NCI-H226 (cell line): ENCODE results near the gene BROX.

Source experiments
- DNase-seq: peaks from one replicate; pipeline ENCODE4 v3.0.0-alpha.2; 2015

Gene BROX

DNA sequence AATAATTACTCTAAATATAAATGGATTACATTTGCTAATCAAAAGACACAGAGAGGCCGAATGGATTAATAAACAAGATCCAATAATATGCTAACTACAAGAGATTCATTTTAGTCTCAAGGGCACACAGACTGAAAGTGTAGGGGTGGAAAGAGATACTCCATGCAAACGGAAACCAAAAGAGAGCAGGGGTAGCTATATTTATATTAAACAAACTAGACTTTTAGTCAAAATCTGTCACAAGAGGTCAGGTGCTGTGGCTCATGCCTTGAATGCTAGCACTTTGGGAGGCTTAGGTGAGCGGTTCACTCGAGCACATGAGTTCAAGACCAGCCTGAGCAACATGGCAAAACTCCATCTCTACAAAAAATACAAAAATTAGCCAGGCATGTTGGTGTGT lies 68.9 kb downstream of the BROX start:
- no peak for DNase-seq

DNA sequence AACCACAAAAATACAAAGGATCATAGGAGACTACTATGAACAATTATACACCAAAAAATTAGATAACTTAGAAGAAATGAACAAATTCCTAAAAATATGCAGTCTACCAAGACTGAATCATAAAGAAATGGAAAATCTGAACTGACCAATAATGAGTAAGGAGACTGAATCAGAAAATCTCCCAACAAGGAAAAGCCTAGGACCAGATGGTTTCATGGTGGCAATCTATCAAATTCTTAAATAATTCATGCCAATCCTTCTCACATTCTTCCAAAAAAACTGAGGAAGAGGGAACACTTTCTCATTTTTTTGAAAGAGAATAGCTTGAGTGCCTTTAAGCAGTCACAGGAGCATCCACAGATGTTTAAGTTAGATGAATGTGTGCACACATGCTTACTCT lies 70.7 kb downstream of the BROX start:
- DNase-seq, result no peak

DNA sequence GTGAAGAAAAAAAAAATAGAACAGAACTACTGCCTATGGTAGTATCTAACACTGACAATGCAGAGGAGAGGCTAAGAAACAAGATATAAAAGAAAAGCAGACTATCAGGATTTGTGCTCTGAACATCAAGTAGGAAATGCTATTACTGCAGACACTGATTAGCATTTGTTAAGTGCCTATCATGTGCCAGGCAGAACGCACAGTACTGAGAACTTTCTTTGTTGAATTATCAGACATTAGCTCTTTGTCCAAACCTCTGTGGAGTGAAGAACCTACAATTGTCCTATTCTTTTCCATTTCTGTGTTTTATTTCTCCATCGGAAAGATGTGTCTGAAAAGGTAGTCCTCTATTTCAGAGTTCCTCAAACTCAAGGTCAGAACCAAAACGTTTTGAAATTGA lies 72.0 kb downstream of the BROX start:
- DNase-seq, result no peak
